ENCODE data around the gene ARHGEF28.

DNA sequence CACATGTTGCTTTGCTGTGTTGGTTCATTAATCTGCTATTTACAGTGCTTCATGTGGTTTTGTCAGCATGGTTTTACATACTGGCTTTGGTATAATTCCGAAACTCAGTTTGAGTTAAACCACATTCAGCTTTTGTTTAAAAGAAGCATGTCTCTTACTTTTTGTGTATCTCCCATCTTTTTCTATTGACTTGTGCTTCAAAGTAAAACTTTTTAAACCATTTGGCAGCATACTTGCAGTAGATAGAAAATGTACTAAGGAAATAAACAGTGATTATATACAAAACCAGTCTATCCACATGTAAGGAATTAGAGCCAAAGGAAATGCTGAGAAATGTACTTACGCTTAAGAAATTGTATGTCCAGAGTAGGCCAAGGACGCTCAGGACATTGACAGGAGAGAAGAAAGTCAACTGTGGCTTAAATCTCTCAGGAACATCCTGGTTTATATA, 286.9 kb downstream of the ARHGEF28 start:
- TF ChIP-seq, protein P1, sequence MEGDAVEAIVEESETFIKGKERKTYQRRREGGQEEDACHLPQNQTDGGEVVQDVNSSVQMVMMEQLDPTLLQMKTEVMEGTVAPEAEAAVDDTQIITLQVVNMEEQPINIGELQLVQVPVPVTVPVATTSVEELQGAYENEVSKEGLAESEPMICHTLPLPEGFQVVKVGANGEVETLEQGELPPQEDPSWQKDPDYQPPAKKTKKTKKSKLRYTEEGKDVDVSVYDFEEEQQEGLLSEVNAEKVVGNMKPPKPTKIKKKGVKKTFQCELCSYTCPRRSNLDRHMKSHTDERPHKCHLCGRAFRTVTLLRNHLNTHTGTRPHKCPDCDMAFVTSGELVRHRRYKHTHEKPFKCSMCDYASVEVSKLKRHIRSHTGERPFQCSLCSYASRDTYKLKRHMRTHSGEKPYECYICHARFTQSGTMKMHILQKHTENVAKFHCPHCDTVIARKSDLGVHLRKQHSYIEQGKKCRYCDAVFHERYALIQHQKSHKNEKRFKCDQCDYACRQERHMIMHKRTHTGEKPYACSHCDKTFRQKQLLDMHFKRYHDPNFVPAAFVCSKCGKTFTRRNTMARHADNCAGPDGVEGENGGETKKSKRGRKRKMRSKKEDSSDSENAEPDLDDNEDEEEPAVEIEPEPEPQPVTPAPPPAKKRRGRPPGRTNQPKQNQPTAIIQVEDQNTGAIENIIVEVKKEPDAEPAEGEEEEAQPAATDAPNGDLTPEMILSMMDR (IDR thresholded peaks at IDR 0.05; ENCODE audit: poor library complexity, severe bottlenecking): no peak
- TF ChIP-seq EZH2 (IDR thresholded peaks at IDR 0.05; ENCODE audit: borderline replicate concordance, insufficient read depth, low read length, poor library complexity, severe bottlenecking) (no peak), POLR2AphosphoS5 (IDR thresholded peaks at IDR 0.05) (no peak), TAF1 (IDR thresholded peaks at IDR 0.05; ENCODE audit: low read depth) (no peak), RAD21 (conservative IDR thresholded peaks at IDR 0.05) (no peak), MXI1 (conservative IDR thresholded peaks at IDR 0.05; ENCODE audit: poor library complexity, severe bottlenecking) (no peak)
- TF ChIP-seq, protein P2, sequence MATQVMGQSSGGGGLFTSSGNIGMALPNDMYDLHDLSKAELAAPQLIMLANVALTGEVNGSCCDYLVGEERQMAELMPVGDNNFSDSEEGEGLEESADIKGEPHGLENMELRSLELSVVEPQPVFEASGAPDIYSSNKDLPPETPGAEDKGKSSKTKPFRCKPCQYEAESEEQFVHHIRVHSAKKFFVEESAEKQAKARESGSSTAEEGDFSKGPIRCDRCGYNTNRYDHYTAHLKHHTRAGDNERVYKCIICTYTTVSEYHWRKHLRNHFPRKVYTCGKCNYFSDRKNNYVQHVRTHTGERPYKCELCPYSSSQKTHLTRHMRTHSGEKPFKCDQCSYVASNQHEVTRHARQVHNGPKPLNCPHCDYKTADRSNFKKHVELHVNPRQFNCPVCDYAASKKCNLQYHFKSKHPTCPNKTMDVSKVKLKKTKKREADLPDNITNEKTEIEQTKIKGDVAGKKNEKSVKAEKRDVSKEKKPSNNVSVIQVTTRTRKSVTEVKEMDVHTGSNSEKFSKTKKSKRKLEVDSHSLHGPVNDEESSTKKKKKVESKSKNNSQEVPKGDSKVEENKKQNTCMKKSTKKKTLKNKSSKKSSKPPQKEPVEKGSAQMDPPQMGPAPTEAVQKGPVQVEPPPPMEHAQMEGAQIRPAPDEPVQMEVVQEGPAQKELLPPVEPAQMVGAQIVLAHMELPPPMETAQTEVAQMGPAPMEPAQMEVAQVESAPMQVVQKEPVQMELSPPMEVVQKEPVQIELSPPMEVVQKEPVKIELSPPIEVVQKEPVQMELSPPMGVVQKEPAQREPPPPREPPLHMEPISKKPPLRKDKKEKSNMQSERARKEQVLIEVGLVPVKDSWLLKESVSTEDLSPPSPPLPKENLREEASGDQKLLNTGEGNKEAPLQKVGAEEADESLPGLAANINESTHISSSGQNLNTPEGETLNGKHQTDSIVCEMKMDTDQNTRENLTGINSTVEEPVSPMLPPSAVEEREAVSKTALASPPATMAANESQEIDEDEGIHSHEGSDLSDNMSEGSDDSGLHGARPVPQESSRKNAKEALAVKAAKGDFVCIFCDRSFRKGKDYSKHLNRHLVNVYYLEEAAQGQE (IDR thresholded peaks at IDR 0.05; ENCODE audit: borderline replicate concordance): no peak

Data from neural cell (in vitro differentiated cells).